Naive thymus-derived CD4-positive, alpha-beta T cell (primary cell): ENCODE results near the gene EIF2B1. TPM values are rescaled to one million over a fixed set of nuclear protein-coding genes. Genes with fewer than 3 reads are reported as not detected.

Experiments
- ATAC-seq: fragments of 150-1000 bp; cut with Tn5 transposase; 2 replicates; pipeline ENCODE4 v1.10.0; 2021; ENCODE audit warnings: mild to moderate bottlenecking, moderate library complexity
- CTCF ChIA-PET: fragments of 350-600 bp; sonication (Branson Sonifier 250); formaldehyde crosslinking; loops from one replicate; lab custom pipeline; 2021; ENCODE audit warnings: antibody characterized with exemption; lab: Charles Lee
- POLR2A ChIA-PET: fragments of 350-600 bp; sonication (Branson Sonifier 250); formaldehyde crosslinking; loops from one replicate; lab custom pipeline; 2021; ENCODE audit warnings: antibody characterized with exemption, inconsistent platforms; lab: Charles Lee
- DNase-seq, 9 donors: peaks; one replicate each; pipeline versions ENCODE4 v3.0.0 to v3.0.0-alpha.2; 2020 to 2022; ENCODE audit warnings: mixed read lengths in 1 of 9
- H3K27ac ChIP-seq: one replicate; pipeline ENCODE4 v1.7.0; 2013; ENCODE audit warnings: mild to moderate bottlenecking, low read depth, low read length, moderate library complexity
- H3K27me3 ChIP-seq, 2 donors: one replicate each; pipeline ENCODE4 v1.7.0; 2013; ENCODE audit warnings: low read length in 2 of 2, mild to moderate bottlenecking in 2 of 2, moderate library complexity in 2 of 2; ENCODE audit not compliant: control insufficient read depth in 2 of 2, insufficient read depth in 2 of 2
- H3K36me3 ChIP-seq, 3 experiments: 1 replicate in 2 of 3; 2 replicates in 1 of 3; pipeline ENCODE4 v1.7.0; 2013; ENCODE audit warnings: low read length in 3 of 3, mild to moderate bottlenecking in 3 of 3, moderate library complexity in 1 of 3; ENCODE audit not compliant: insufficient read depth in 3 of 3, control insufficient read depth in 2 of 3
- H3K4me1 ChIP-seq, 2 donors: one replicate each; pipeline ENCODE4 v1.7.0; 2013; ENCODE audit warnings: low read length in 2 of 2, mild to moderate bottlenecking in 2 of 2, moderate library complexity in 1 of 2; ENCODE audit not compliant: control insufficient read depth in 2 of 2, insufficient read depth in 2 of 2
- H3K4me3 ChIP-seq: 2 replicates; pipeline ENCODE4 v1.7.0; 2013; ENCODE audit warnings: mild to moderate bottlenecking, low read length
- H3K9me3 ChIP-seq, 3 experiments: 1 replicate in 2 of 3; 2 replicates in 1 of 3; pipeline ENCODE4 v1.7.0; 2013; ENCODE audit warnings: low read length in 3 of 3; ENCODE audit not compliant: control insufficient read depth in 2 of 3
- H3K27ac Mint-ChIP-seq, 9 donors: one replicate each; pipeline ENCODE4 v1.8.0; 2020 to 2022; ENCODE audit warnings: mixed read lengths in 9 of 9, mild to moderate bottlenecking in 8 of 9, moderate library complexity in 5 of 9, inconsistent platforms in 2 of 9
- H3K27me3 Mint-ChIP-seq, 5 donors: one replicate each; pipeline ENCODE4 v1.8.0; 2021 to 2022; ENCODE audit warnings: mixed read lengths in 5 of 5, mild to moderate bottlenecking in 1 of 5
- H3K36me3 Mint-ChIP-seq, 5 donors: one replicate each; pipeline ENCODE4 v1.8.0; 2020 to 2022; ENCODE audit warnings: mixed read lengths in 5 of 5, mild to moderate bottlenecking in 3 of 5, inconsistent platforms in 1 of 5
- H3K4me1 Mint-ChIP-seq, 7 donors: one replicate each; pipeline ENCODE4 v1.8.0; 2020 to 2022; ENCODE audit warnings: mixed read lengths in 7 of 7, mild to moderate bottlenecking in 3 of 7, inconsistent platforms in 1 of 7
- H3K4me3 Mint-ChIP-seq, 10 donors: one replicate each; pipeline ENCODE4 v1.8.0; 2020 to 2022; ENCODE audit warnings: mild to moderate bottlenecking in 10 of 10, mixed read lengths in 10 of 10, moderate library complexity in 6 of 10, inconsistent platforms in 2 of 10
- H3K9me3 Mint-ChIP-seq, 11 donors: one replicate each; pipeline ENCODE4 v1.8.0; 2020 to 2022; ENCODE audit warnings: mixed read lengths in 11 of 11, mild to moderate bottlenecking in 4 of 11, inconsistent platforms in 1 of 11, moderate library complexity in 1 of 11
- intact Hi-C, 2 donors: fragments of 100-400 bp; cut with micrococcal nuclease; formaldehyde crosslinking; loops; one replicate each; pipeline ENCODE4 v1.15.1; 2023
- polyA plus RNA-seq, 2 donors: library from polyadenylated mRNA; unstranded; fragments of 300-500 nt; fragmentation: Illumina TruSeq; gene quantifications; one replicate each; pipeline ENCODE4 v1.2.3, GENCODE V29; 2021
- total RNA-seq, 6 experiments: library from RNA in 5 of 6; stranded (reverse) in 5 of 6; gene quantifications; 1 replicate in 5 of 6; 2 replicates in 1 of 6; pipeline ENCODE4 v1.2.3 and lab custom pipeline; 2021 to 2026

The EIF2B1 gene
- total and polyA plus RNA-seq, 7 experiments from 2014 or later = 44.0 to 74.3 (median 55.0) TPM

DNA sequence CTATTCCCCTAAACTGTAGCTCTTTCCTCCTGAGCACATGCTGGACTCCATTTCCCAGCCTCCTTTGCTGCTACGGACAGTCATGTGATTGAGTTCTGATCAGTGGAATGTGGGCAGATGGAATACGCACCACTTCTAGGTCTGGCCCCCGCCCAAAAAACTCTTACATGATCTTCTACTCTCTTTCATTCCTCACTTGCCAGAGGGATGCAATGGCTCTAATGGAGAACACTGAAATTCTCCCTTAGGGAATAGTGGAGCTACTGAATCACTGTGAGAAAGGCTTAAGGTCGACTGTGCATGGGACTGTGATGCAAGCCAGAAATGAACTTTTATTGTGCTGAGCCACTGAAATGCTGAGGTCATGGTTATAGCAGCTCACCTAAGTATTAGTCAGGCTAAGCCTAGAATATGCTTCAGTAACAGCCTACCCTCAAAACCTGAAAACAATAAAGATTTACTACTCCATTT lies 62.1 kb downstream of the EIF2B1 start:
- H3K27ac ChIP-seq = no peak overlapping the region
- H3K4me1 Mint-ChIP-seq = peaks cover 4 to 12% (median 4%) of the 10 kb centered on the region in 7 donors
- no peaks in the 10 kb centered on the region for H3K27me3 ChIP-seq
- H3K4me3 Mint-ChIP-seq = no peak overlapping the region
- ChIA-PET POLR2A (interaction anchor here (0.6 kb wide), 1 partner anchor 140 kb away, joined by 3 read pairs; no protein-coding TSS in a partner anchor), CTCF (interaction anchor here (0.7 kb wide), 1 partner anchor 147 kb away, joined by 3 read pairs; no protein-coding TSS in a partner anchor)
- intact Hi-C loops = no loop called here
- no peak for DNase-seq
- peaks cover 0 to 19% (median 0%) of the 10 kb centered on the region in 5 donors for H3K27me3 Mint-ChIP-seq
- H3K27ac Mint-ChIP-seq = no peak overlapping the region
- no peak overlapping the region for H3K4me3 ChIP-seq
- no peaks in the 10 kb centered on the region for H3K36me3 ChIP-seq
- H3K9me3 Mint-ChIP-seq = no peaks in the 10 kb centered on the region
- H3K4me1 ChIP-seq = no peaks in the 10 kb centered on the region
- ATAC-seq = no peak
- no peaks in the 10 kb centered on the region for H3K9me3 ChIP-seq
- no peaks in the 10 kb centered on the region for H3K36me3 Mint-ChIP-seq

Other genes with a start within 250 kb of the EIF2B1 start
- gene KMT5A, start 249.6 kb downstream of the EIF2B1 start, total RNA-seq = 10 to 100 TPM; 24.4 to 57.4 (median 28.3) TPM
- 1 to 10 TPM; 1.4 to 3.1 TPM for gene KMT5A, start 249.6 kb downstream of the EIF2B1 start, polyA plus RNA-seq
- 10 to 100 TPM in 1 of 5 experiments, 1 to 10 TPM in 4; 4.3 to 12.8 (median 5.6) TPM for gene RILPL2, start 197.0 kb downstream of the EIF2B1 start, total RNA-seq
- 1 to 10 TPM; 5.5 to 5.6 TPM for gene RILPL2, start 197.0 kb downstream of the EIF2B1 start, polyA plus RNA-seq
- gene SNRNP35, start 175.5 kb downstream of the EIF2B1 start, total RNA-seq = 10 to 100 TPM; 30.2 to 53.4 (median 35.8) TPM
- 10 to 100 TPM; 24.2 to 35.1 TPM for gene SNRNP35, start 175.5 kb downstream of the EIF2B1 start, polyA plus RNA-seq
- gene RILPL1, start 100.0 kb downstream of the EIF2B1 start, total RNA-seq = 1 to 10 TPM; 1.5 to 9.2 (median 3.9) TPM
- under 1 TPM in 1 of 2 donors, not detected in 1; 0.29 TPM for gene RILPL1, start 100.0 kb downstream of the EIF2B1 start, polyA plus RNA-seq
- gene TMED2, start 49.1 kb downstream of the EIF2B1 start, total RNA-seq = 100 to 1,000 TPM in 2 of 5 experiments, 10 to 100 TPM in 3; 74.6 to 198 (median 98.0) TPM
- gene TMED2, start 49.1 kb downstream of the EIF2B1 start, polyA plus RNA-seq = 100 to 1,000 TPM; 199 to 256 TPM
- 10 to 100 TPM; 26.0 to 54.0 (median 43.4) TPM for gene DDX55, start 31.6 kb downstream of the EIF2B1 start, total RNA-seq
- 10 to 100 TPM; 17.1 to 21.5 TPM for gene DDX55, start 31.6 kb downstream of the EIF2B1 start, polyA plus RNA-seq
- 10 to 100 TPM; 21.4 to 39.7 (median 27.7) TPM for gene GTF2H3, start 143 bp upstream of the EIF2B1 start, total RNA-seq
- gene GTF2H3, start 143 bp upstream of the EIF2B1 start, polyA plus RNA-seq = 10 to 100 TPM; 43.2 to 47.2 TPM
- 1 to 10 TPM; 2.5 to 9.1 (median 5.3) TPM for gene TCTN2, start 37.4 kb upstream of the EIF2B1 start, total RNA-seq
- gene TCTN2, start 37.4 kb upstream of the EIF2B1 start, polyA plus RNA-seq = 1 to 10 TPM; 1.1 to 1.6 TPM
- 10 to 100 TPM; 36.7 to 47.6 (median 37.6) TPM for gene ATP6V0A2, start 78.7 kb upstream of the EIF2B1 start, total RNA-seq
- 10 to 100 TPM; 10.5 to 15.5 TPM for gene ATP6V0A2, start 78.7 kb upstream of the EIF2B1 start, polyA plus RNA-seq
- under 1 TPM; 0.05 to 0.50 (median 0.11) TPM for gene DNAH10, start 128.6 kb upstream of the EIF2B1 start, total RNA-seq
- under 1 TPM; 0.06 to 0.07 TPM for gene DNAH10, start 128.6 kb upstream of the EIF2B1 start, polyA plus RNA-seq